Esophagus muscularis mucosa (tissue), 4 donors: ENCODE data around the gene CTH. TPM values are rescaled to one million over a fixed set of nuclear protein-coding genes. Genes with fewer than 3 reads are reported as not detected.
"Not testable (repeated sequence)": the region's sequence is repeated elsewhere in the genome, so short reads cannot be mapped to it uniquely, and the experiment has no call there.

ENCODE experiments used
- DNase-seq: peaks from one replicate; pipeline ENCODE4 v3.0.0-alpha.2; 2017; ENCODE audit errors: extremely low spot score
- H3K27ac ChIP-seq, 4 donors: fragments of 200-600 bp; sonication (generic); replicated peaks in 1 of 4; 1 replicate in 3 of 4; 2 replicates in 1 of 4; pipeline ENCODE4 v1.5.1; 2016 to 2019; ENCODE audit warnings: mild to moderate bottlenecking in 1 of 4
- H3K27me3 ChIP-seq, 4 donors: fragments of 200-600 bp; sonication (generic); one replicate each; pipeline versions ENCODE4 v1.5.1 to v1.6.0; 2016 to 2019
- H3K36me3 ChIP-seq, 4 donors: fragments of 200-600 bp; sonication (generic); one replicate each; pipeline ENCODE4 v1.5.1; 2016 to 2019
- H3K4me1 ChIP-seq, 4 donors: fragments of 200-600 bp; sonication (generic); one replicate each; pipeline ENCODE4 v1.5.1; 2016 to 2019
- H3K4me3 ChIP-seq, 4 donors: fragments of 200-600 bp; sonication (generic); 1 replicate in 2 of 4; 2 replicates in 2 of 4; pipeline ENCODE4 v1.5.1; 2016 to 2019; ENCODE audit warnings: mild to moderate bottlenecking in 4 of 4, moderate library complexity in 1 of 4
- H3K9me3 ChIP-seq, 4 donors: fragments of 200-600 bp; sonication (generic); 1 replicate in 3 of 4; 2 replicates in 1 of 4; pipeline ENCODE4 v1.5.1; 2016 to 2019
- CTCF ChIP-seq, 3 experiments: fragments of 200-600 bp in 2 of 3; fragments of 450-650 bp in 1 of 3; sonication (generic) in 2 of 3; IDR thresholded peaks; one replicate each; pipeline ENCODE4 v1.5.1; 2017 to 2019; ENCODE audit warnings: antibody characterized with exemption in 3 of 3, mild to moderate bottlenecking in 2 of 3, moderate library complexity in 1 of 3
- EP300 ChIP-seq: sonication (generic); formaldehyde crosslinking; IDR thresholded peaks from one replicate; pipeline ENCODE4 v1.6.1; 2017; ENCODE audit warnings: antibody characterized with exemption
- POLR2A ChIP-seq: fragments of 450-650 bp; IDR thresholded peaks from one replicate; pipeline ENCODE4 v1.6.1; 2017; ENCODE audit warnings: antibody characterized with exemption, moderate library complexity, mild to moderate bottlenecking, low read depth
- POLR2AphosphoS5 ChIP-seq, 2 donors: sonication (generic); formaldehyde crosslinking; IDR thresholded peaks; one replicate each; pipeline ENCODE4 v1.6.1; 2017; ENCODE audit warnings: antibody characterized with exemption in 2 of 2
- WGBS: methylation state at CpG from one replicate; pipeline ENCODE4 v1.1.5; 2018; 5-methylcytosine and 5-hydroxymethylcytosine counted together
- intact Hi-C: fragments of 100-400 bp; cut with DNase I; formaldehyde crosslinking; loops from one replicate; pipeline ENCODE4 v1.15.1; 2023
- total RNA-seq, 4 donors: library from RNA; depleted of rRNA; stranded (reverse); fragments of >200 nt; gene quantifications; one replicate each; pipeline versions ENCODE4 v1.1.0 to v1.2.1, GENCODE V29; 2016

The CTH gene
- total RNA-seq, 4 donors from 2014 or later = 1.1 to 5.0 (median 3.8) TPM

- 94% methylated on average over 4 of the region's 4 CpGs for WGBS
- Histone ChIP-seq H3K4me1 (no peaks in the 10 kb centered on the region), H3K4me3 (no peak overlapping the region), H3K27me3 (no peaks in the 10 kb centered on the region), H3K27ac (no peak overlapping the region), H3K36me3 (peaks cover 0 to 30% (median 5%) of the 10 kb centered on the region in 4 donors), H3K9me3 (no peaks in the 10 kb centered on the region)
- intact Hi-C loops = no loop called here
- TF ChIP-seq POLR2AphosphoS5 (IDR thresholded peaks at IDR 0.05) (no peak), CTCF (IDR thresholded peaks at IDR 0.05) (no peak), POLR2A (no peak), EP300 (no peak)
- DNase-seq = peak; percentile 34
Measured at GRCh38 chr1:70372426-70372825, 38.6 kb upstream of the CTH start.

- H3K4me3 ChIP-seq, H3K27ac ChIP-seq, H3K4me1 ChIP-seq, H3K9me3 ChIP-seq, H3K27me3 ChIP-seq, intact Hi-C loops: not testable (repeated sequence)
- DNase-seq = peak; percentile 21
- WGBS = 90% methylated on average over 2 of the region's 2 CpGs
- H3K36me3 ChIP-seq = peaks cover 0 to 19% (median under 1%) of the 10 kb centered on the region in 4 donors
Measured at GRCh38 chr1:70373580-70373979, 37.5 kb upstream of the CTH start.

GRCh38 chr1:70376196-70376595 is 34.9 kb upstream of the CTH start:
- no peaks in the 10 kb centered on the region for H3K27me3 ChIP-seq
- WGBS = 77% methylated on average over 6 of the region's 6 CpGs
- no peak for TF ChIP-seq CTCF (IDR thresholded peaks at IDR 0.05)
- no peak for TF ChIP-seq EP300
- no peak for TF ChIP-seq POLR2AphosphoS5 (IDR thresholded peaks at IDR 0.05)
- TF ChIP-seq POLR2A = no peak
- intact Hi-C loops = no loop called here
- H3K27ac ChIP-seq = no peak overlapping the region
- H3K9me3 ChIP-seq = no peaks in the 10 kb centered on the region
- no peaks in the 10 kb centered on the region for H3K36me3 ChIP-seq
- DNase-seq = peak; percentile 45
- H3K4me1 ChIP-seq = no peaks in the 10 kb centered on the region
- no peak overlapping the region for H3K4me3 ChIP-seq

GRCh38 chr1:70382682-70383081 is 28.4 kb upstream of the CTH start:
- no peaks in the 10 kb centered on the region for H3K4me1 ChIP-seq
- no peaks in the 10 kb centered on the region for H3K27me3 ChIP-seq
- intact Hi-C loops = no loop called here
- TF ChIP-seq POLR2A (no peak), CTCF (IDR thresholded peaks at IDR 0.05) (no peak), EP300 (no peak), POLR2AphosphoS5 (IDR thresholded peaks at IDR 0.05) (no peak)
- no peak overlapping the region for H3K4me3 ChIP-seq
- no peaks in the 10 kb centered on the region for H3K9me3 ChIP-seq
- no peak overlapping the region for H3K27ac ChIP-seq
- H3K36me3 ChIP-seq = no peaks in the 10 kb centered on the region
- DNase-seq = no peak

- H3K36me3 ChIP-seq = no peaks in the 10 kb centered on the region
- DNase-seq = peak; percentile 24
- no peaks in the 10 kb centered on the region for H3K4me1 ChIP-seq
- H3K4me3 ChIP-seq = no peak overlapping the region
- H3K27ac ChIP-seq = no peak overlapping the region
- intact Hi-C loops = no loop called here
- H3K9me3 ChIP-seq = no peaks in the 10 kb centered on the region
- WGBS = 88% methylated on average over 3 of the region's 3 CpGs
- no peak for TF ChIP-seq EP300
- no peak for TF ChIP-seq POLR2A
- TF ChIP-seq CTCF (IDR thresholded peaks at IDR 0.05) = no peak
- TF ChIP-seq POLR2AphosphoS5 (IDR thresholded peaks at IDR 0.05) = no peak
- H3K27me3 ChIP-seq = no peaks in the 10 kb centered on the region
Measured at GRCh38 chr1:70383483-70383882, 27.6 kb upstream of the CTH start.
